HG03565 (cell line): ENCODE measurements around the gene VPS8.

Experiments used
- ATAC-seq: cut with Tn5 transposase; IDR thresholded peaks from one replicate; pipeline ENCODE4 v1.9.1; 2021; ENCODE audit warnings: mild to moderate bottlenecking, moderate library complexity; ENCODE audit not compliant: unreplicated experiment

The VPS8 gene

DNA sequence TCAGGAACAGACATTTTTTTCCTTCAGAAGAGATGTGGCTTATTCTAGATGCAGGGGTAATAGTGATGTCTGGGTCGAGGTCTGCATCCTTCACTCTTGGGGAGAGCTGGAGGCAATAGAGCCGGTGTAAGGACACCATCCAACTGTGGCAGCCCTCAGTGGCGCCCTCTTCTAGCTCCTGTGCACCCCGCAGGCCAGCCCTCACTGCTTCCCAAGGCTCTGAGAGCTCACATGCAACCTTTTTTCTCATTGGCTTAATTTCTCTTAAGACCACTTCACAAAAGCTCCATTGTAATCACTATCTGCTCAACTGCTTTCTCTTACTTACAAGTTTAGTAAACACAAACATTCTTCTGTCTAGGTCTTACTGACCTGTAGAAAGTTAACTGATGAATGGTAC, 3.9 kb upstream of the VPS8 start:
- ATAC-seq = no peak

- no peak for ATAC-seq
Measured at GRCh38 chr3:184810146-184810545, 1.8 kb upstream of the VPS8 start.

DNA sequence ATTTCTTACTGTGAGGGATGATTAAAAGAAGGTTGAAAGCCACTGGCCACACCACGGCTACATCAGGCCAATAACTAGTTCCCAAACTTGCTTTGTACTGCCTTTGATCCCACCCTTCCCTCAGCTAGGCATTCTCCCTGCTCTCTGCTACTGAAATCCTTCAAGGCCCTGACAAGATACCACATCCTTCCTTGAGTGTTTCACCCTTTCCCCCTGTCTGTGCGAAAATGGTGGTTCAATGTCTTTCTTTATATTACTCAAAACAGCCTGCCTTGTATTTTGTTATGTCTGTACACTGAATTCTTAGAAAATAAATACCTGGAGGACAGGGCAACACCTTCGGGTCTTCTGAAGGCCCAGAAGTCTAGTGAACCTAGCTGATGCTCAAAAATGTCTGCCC, 932 bp upstream of the VPS8 start:
- no peak for ATAC-seq

GRCh38 chr3:184811663-184811998, 335 bp upstream of the VPS8 start:
- ATAC-seq = no peak

GRCh38 chr3:184812662-184813042, 686 bp downstream of the VPS8 start:
- no peak for ATAC-seq

- ATAC-seq = no peak
Measured at GRCh38 chr3:184813357-184813756, 1.4 kb downstream of the VPS8 start.

- no peak for ATAC-seq
Measured at GRCh38 chr3:184814214-184814613, 2.2 kb downstream of the VPS8 start.

DNA sequence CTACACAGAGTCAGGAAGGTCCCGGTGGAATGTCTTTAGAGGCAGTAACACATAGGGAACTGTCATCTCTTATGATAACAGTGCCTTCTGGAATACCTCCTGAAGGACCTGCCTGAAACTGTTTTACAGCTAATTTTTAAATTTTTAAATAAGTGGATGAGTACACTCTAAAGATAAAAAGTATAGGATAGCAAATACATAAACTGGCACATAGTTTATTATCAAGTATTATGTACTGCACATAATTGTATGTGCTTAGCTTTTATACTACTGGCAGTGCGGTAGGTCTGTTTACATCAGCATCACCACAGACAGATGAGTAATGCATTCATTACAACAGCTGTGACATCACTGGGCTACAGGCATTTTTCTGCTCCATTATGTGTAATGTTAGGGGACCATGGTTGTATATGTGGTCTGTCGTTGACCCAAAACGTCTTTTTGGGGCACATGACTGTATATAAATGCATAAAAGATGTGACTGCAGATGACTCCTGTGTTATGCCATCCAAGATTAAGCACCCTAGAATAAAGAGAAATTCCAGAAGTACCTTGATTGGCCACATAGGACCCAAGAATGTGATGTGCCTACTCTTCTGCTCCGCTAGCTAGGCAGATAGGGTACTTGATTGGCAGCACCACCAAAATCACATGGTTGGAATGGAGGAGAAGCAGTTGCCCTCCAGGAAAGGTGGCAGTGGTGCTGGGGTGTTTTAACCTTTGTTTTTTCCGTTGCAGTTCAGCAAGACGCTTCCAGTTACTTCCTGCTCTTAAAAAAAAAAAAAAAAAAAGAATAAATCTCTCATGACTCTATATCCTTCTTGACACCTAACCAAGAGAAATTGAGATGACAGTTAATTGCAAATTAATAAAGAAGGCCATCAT, 3.3 kb downstream of the VPS8 start:
- no peak for ATAC-seq

- no peak for ATAC-seq
Measured at GRCh38 chr3:184816614-184817013, 4.6 kb downstream of the VPS8 start.

GRCh38 chr3:184820525-184820924, 8.6 kb downstream of the VPS8 start:
- no peak for ATAC-seq

DNA sequence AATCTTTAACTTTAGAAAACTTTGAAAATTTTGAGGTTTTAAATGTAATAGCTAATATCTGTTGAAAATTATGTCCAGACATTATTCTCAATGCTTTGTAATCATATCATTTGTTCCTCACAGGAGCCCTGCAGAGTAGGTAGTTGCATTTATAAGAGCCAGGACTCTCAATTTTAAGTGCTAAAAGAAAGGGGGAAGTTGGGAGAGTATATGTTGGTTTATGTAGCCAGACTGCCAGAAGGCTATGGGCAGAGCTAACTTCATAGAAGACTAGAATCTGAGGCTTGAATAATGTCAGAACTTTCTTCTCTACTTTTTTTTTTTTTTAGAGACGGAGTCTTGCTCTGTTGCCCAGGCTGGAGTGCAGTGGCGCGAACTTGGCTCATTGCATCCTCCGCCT, 9.1 kb downstream of the VPS8 start:
- no peak for ATAC-seq

DNA sequence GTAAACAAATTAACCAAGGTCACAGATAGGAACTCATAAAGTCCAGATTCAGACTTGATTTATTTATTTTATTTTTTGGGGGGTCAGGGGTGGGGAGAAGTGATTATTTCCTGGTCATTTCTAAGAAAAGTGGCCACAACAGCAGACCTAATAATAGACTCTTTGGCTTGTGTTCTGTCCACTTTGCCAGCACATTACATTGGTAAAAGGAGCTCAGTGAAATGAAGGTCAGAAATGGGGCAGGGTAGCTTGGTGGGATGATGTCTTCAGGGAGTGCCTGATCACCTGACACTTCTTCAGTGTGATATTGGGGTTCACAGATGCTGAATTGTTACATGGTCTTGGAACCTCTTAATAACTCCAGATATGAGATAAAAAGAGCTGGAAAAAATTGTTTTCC, 10.1 kb downstream of the VPS8 start:
- no peak for ATAC-seq

GRCh38 chr3:184822654-184823053, 10.7 kb downstream of the VPS8 start:
- ATAC-seq = no peak

- no peak for ATAC-seq
Measured at GRCh38 chr3:184823990-184824389, 12.0 kb downstream of the VPS8 start.

- ATAC-seq = no peak
Measured at GRCh38 chr3:184825121-184825820, 13.3 kb downstream of the VPS8 start.

GRCh38 chr3:184827572-184827971, 15.6 kb downstream of the VPS8 start:
- no peak for ATAC-seq

DNA sequence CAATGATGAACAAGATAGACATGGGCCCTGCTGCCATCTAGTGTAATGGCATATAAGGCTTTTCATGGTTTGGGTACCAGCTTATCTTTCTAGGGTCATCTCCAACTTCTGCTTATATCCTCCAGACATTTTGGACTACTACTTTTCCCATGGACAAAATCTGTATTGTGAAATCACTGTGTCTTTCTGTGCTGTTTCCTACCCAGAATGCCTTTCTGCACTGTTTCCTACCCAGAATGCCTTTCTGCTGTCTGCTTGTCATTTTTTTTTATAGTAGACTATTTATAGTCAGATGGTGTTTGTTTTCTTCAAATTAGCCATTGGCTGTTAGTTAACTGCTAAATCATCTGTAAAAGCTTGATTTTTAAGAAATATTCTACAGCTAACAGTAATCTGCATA, 20.1 kb downstream of the VPS8 start:
- no peak for ATAC-seq

- ATAC-seq = no peak
Measured at GRCh38 chr3:184832903-184833302, 20.9 kb downstream of the VPS8 start.

GRCh38 chr3:184836090-184836822, 24.3 kb downstream of the VPS8 start:
- no peak for ATAC-seq

DNA sequence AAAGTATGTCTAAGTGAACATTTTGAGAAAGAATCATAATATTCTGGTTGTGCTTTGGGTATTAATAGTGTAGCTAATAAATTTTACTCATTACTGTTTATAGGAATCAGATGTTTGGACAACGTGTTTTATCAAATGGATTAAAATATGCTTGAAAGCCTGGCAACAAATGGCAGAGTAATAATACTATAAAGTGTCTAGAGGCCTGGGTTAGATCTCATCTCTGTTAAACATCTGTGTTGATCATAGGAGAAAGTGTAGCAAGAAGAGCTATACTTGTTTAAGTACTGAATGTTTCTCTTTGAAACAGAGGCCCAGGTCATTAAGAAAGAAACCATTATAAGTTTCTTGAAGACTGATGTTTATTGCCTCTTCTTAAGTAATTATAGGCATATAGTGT, 30.5 kb downstream of the VPS8 start:
- ATAC-seq = no peak

DNA sequence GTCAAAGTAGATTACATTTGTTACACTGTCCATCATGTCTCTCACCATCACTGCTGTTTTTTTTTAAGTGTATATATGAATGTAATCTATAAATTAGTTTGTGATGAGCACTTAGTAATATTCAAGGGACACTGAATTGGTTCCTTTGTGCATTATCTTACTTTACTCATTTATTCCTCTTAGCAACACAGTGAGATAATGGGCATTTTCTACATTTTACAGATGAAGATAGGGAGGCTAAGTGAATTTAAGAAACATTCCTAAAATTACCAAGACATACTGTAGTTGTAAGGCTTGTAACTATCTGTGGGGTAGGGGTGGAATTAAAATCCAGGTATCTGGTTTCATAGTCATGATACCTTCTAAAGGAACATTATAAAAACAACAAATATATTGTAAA, 33.9 kb downstream of the VPS8 start:
- ATAC-seq = no peak

DNA sequence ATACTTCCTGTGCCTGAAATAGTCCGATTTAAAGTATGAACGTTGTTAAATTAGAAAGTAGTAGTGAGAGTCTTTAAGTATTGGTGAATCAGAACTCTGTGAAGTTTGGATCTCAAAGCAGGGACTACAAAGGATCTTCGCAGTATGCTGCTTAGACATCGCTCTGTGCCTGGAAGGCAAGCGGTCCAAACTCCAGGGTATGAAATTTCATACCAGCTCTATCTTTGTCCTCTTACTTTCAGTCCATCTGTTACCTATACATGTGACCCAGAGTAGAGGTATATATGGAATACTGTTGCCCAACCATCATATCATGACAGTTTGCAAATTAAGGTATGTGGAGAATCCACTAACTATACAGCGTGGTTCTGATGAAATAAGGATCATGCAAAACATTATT, 34.5 kb downstream of the VPS8 start:
- ATAC-seq = no peak
